ENCODE measurements around the gene GEMIN7. TPM values are rescaled to one million over a fixed set of nuclear protein-coding genes. Genes with fewer than 3 reads are reported as not detected.

The GEMIN7 gene
- total and polyA plus RNA-seq, 2 of the 13 experiments (the other 11 are each of a cell fraction or from before 2014, with no cell fraction given), result 24.1 to 30.6 TPM

DNA sequence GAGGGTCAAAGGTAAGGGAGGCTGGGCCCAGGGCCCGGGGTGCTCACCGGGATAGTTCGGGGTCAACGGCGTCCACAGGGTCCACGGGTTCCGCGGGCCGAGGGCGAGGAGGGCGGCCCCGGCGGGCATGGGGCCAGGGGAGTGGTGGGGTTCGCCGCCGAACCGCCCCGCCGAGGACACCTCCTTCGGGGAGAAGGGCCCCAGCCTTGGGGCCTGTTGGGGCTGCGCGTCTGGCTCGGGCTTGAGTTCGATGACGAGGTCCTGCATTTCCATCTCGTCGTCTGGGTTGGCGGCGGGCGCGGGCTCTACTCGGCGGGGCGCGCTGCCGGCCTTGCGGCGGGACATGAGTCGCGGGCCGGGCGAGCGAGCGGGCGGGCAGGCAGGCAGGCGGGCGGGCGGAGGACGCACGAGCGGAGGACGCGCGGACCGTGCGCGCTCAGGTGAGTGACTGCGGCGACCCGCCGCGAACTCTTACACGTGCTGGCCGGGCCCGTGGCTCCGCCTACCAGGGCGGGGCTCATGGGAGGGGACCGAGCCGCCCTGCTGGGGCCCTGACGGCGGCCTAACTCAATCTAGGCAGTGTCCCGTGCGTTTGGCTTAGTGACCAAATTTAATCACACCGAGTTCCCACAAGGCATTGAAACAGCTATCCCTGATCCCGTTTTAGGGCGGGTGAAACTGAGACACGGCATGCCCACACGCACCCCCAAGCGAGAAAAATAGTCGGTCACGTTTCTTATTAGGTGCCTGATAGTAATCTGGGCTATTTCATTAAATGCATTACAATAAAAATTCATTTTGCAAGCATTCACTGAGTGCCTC lies 2.8 kb upstream of the GEMIN7 start, which contains the start of gene ZNF296 (continued):
- TF ChIP-seq, protein P1, sequence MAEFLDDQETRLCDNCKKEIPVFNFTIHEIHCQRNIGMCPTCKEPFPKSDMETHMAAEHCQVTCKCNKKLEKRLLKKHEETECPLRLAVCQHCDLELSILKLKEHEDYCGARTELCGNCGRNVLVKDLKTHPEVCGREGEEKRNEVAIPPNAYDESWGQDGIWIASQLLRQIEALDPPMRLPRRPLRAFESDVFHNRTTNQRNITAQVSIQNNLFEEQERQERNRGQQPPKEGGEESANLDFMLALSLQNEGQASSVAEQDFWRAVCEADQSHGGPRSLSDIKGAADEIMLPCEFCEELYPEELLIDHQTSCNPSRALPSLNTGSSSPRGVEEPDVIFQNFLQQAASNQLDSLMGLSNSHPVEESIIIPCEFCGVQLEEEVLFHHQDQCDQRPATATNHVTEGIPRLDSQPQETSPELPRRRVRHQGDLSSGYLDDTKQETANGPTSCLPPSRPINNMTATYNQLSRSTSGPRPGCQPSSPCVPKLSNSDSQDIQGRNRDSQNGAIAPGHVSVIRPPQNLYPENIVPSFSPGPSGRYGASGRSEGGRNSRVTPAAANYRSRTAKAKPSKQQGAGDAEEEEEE (CRISPR knock-in tag; IDR thresholded peaks at IDR 0.05; ENCODE audit: borderline replicate concordance), result no peak
- TF ChIP-seq PRPF4 (IDR thresholded peaks at IDR 0.05; ENCODE audit: low read depth, low read length, poor library complexity, severe bottlenecking), result no peak
- 0 out of 2 replicates have a peak, but pooled peaks have one; percentile 68 for TF ChIP-seq YEATS4 (CRISPR knock-in tag; IDR thresholded peaks at IDR 0.05; ENCODE audit: borderline replicate concordance)
- TF ChIP-seq MEF2D (CRISPR knock-in tag; IDR thresholded peaks at IDR 0.05), result no peak
- no peak for TF ChIP-seq YEATS2 (CRISPR knock-in tag; IDR thresholded peaks at IDR 0.05; ENCODE audit: borderline replicate concordance)
- no peak for TF ChIP-seq TCF7 (IDR thresholded peaks at IDR 0.05; ENCODE audit: low read depth)
- TF ChIP-seq ZNF431 (CRISPR knock-in tag; IDR thresholded peaks at IDR 0.05; ENCODE audit: borderline replicate concordance, low read depth), result peak; percentile 47; the same call in 1 of the 2 replicates
- peak; percentile 76; the same call in 1 of the 2 replicates for TF ChIP-seq SIN3A (IDR thresholded peaks at IDR 0.05; ENCODE audit: borderline replicate concordance, low read depth, low read length)
- peak; percentile 65 for TF ChIP-seq SPEN (CRISPR knock-in tag; IDR thresholded peaks at IDR 0.05; ENCODE audit: low read depth)
- TF ChIP-seq, protein P2, sequence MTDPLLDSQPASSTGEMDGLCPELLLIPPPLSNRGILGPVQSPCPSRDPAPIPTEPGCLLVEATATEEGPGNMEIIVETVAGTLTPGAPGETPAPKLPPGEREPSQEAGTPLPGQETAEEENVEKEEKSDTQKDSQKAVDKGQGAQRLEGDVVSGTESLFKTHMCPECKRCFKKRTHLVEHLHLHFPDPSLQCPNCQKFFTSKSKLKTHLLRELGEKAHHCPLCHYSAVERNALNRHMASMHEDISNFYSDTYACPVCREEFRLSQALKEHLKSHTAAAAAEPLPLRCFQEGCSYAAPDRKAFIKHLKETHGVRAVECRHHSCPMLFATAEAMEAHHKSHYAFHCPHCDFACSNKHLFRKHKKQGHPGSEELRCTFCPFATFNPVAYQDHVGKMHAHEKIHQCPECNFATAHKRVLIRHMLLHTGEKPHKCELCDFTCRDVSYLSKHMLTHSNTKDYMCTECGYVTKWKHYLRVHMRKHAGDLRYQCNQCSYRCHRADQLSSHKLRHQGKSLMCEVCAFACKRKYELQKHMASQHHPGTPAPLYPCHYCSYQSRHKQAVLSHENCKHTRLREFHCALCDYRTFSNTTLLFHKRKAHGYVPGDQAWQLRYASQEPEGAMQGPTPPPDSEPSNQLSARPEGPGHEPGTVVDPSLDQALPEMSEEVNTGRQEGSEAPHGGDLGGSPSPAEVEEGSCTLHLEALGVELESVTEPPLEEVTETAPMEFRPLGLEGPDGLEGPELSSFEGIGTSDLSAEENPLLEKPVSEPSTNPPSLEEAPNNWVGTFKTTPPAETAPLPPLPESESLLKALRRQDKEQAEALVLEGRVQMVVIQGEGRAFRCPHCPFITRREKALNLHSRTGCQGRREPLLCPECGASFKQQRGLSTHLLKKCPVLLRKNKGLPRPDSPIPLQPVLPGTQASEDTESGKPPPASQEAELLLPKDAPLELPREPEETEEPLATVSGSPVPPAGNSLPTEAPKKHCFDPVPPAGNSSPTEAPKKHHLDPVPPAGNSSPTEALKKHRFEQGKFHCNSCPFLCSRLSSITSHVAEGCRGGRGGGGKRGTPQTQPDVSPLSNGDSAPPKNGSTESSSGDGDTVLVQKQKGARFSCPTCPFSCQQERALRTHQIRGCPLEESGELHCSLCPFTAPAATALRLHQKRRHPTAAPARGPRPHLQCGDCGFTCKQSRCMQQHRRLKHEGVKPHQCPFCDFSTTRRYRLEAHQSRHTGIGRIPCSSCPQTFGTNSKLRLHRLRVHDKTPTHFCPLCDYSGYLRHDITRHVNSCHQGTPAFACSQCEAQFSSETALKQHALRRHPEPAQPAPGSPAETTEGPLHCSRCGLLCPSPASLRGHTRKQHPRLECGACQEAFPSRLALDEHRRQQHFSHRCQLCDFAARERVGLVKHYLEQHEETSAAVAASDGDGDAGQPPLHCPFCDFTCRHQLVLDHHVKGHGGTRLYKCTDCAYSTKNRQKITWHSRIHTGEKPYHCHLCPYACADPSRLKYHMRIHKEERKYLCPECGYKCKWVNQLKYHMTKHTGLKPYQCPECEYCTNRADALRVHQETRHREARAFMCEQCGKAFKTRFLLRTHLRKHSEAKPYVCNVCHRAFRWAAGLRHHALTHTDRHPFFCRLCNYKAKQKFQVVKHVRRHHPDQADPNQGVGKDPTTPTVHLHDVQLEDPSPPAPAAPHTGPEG (CRISPR knock-in tag; IDR thresholded peaks at IDR 0.05), result peak; percentile 99
- TF ChIP-seq, protein P3, sequence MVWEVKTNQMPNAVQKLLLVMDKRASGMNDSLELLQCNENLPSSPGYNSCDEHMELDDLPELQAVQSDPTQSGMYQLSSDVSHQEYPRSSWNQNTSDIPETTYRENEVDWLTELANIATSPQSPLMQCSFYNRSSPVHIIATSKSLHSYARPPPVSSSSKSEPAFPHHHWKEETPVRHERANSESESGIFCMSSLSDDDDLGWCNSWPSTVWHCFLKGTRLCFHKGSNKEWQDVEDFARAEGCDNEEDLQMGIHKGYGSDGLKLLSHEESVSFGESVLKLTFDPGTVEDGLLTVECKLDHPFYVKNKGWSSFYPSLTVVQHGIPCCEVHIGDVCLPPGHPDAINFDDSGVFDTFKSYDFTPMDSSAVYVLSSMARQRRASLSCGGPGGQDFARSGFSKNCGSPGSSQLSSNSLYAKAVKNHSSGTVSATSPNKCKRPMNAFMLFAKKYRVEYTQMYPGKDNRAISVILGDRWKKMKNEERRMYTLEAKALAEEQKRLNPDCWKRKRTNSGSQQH (CRISPR knock-in tag; IDR thresholded peaks at IDR 0.05; ENCODE audit: low read depth), result 0 out of 2 replicates have a peak, but pooled peaks have one; percentile 25
- TF ChIP-seq, protein P4, sequence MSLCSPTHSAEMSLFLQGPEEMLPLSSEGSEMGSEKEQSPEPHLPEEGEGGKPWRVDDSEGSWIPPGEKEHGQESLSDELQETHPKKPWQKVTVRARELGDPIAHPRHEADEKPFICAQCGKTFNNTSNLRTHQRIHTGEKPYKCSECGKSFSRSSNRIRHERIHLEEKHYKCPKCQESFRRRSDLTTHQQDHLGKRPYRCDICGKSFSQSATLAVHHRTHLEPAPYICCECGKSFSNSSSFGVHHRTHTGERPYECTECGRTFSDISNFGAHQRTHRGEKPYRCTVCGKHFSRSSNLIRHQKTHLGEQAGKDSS (CRISPR knock-in tag; IDR thresholded peaks at IDR 0.05; ENCODE audit: borderline replicate concordance, low read depth), result 0 out of 2 replicates have a peak, but pooled peaks have one; percentile 31
- no peak; the same call in 1 of the 2 replicates for TF ChIP-seq ETV6 (CRISPR knock-in tag; conservative IDR thresholded peaks at IDR 0.05)
- no peak for TF ChIP-seq MAFK (conservative IDR thresholded peaks at IDR 0.05 in 1 of 2, IDR thresholded peaks at IDR 0.05 in 1 of 2; ENCODE audit: low read length in 2 of 2)
- peak; percentile 14; the same call in 1 of the 2 replicates for TF ChIP-seq NCOA2 (CRISPR knock-in tag; IDR thresholded peaks at IDR 0.05)
